Fibroblast of lung (primary cell): ENCODE measurements around the gene TNS3. TPM values are rescaled to one million over a fixed set of nuclear protein-coding genes. Genes with fewer than 3 reads are reported as not detected.

Source experiments
- DNase-seq, 2 donors: peaks; one replicate each; pipeline versions ENCODE4 v3.0.0 to v3.0.0-alpha.2; 2010; ENCODE audit warnings: low read depth in 2 of 2
- H2AFZ ChIP-seq: 2 replicates; pipeline ENCODE4 v1.5.1; 2012; ENCODE audit warnings: low read length, control low read depth, inconsistent platforms
- H3K27ac ChIP-seq: 2 replicates; pipeline ENCODE4 v1.5.1; 2011; ENCODE audit warnings: low read length, control low read depth; ENCODE audit not compliant: insufficient read depth
- H3K27me3 ChIP-seq: 2 replicates; pipeline ENCODE4 v1.5.1; 2011; ENCODE audit warnings: mild to moderate bottlenecking, low read length; ENCODE audit not compliant: control insufficient read depth, insufficient read depth
- H3K36me3 ChIP-seq: 2 replicates; pipeline ENCODE4 v1.5.1; 2011; ENCODE audit warnings: low read length; ENCODE audit not compliant: control insufficient read depth, insufficient read depth
- H3K4me1 ChIP-seq: 2 replicates; pipeline ENCODE4 v1.5.1; 2011; ENCODE audit warnings: low read length; ENCODE audit not compliant: control insufficient read depth, insufficient read depth; ENCODE audit errors: extremely low read depth
- H3K4me2 ChIP-seq: 2 replicates; pipeline ENCODE4 v1.5.1; 2011; ENCODE audit warnings: low read length, control low read depth; ENCODE audit not compliant: insufficient read depth; ENCODE audit errors: extremely low read depth
- H3K4me3 ChIP-seq, 4 experiments: fragments of 200-600 bp in 1 of 4; sonication (generic) in 1 of 4; replicated peaks in 1 of 4; 2 replicates each; pipeline ENCODE4 v1.5.1; 2011 to 2016; ENCODE audit warnings: low read length in 4 of 4, low read depth in 3 of 4, mild to moderate bottlenecking in 3 of 4, control low read depth in 2 of 4, inconsistent platforms in 1 of 4, mixed read lengths in 1 of 4; ENCODE audit not compliant: insufficient read depth in 1 of 4; ENCODE audit errors: control extremely low read depth in 1 of 4
- H3K79me2 ChIP-seq: 2 replicates; pipeline ENCODE4 v1.5.1; 2012; ENCODE audit warnings: mild to moderate bottlenecking, low read length, inconsistent platforms; ENCODE audit not compliant: control insufficient read depth, insufficient read depth
- H3K9ac ChIP-seq: 2 replicates; pipeline ENCODE4 v1.5.1; 2011; ENCODE audit warnings: mild to moderate bottlenecking, low read length, control low read depth; ENCODE audit not compliant: insufficient read depth
- H3K9me3 ChIP-seq: 2 replicates; pipeline ENCODE4 v1.5.1; 2012; ENCODE audit warnings: low read depth, low read length; ENCODE audit not compliant: control insufficient read depth, insufficient read depth
- H4K20me1 ChIP-seq: 2 replicates; pipeline ENCODE4 v1.5.1; 2011; ENCODE audit warnings: low read length; ENCODE audit not compliant: control insufficient read depth, insufficient read depth; ENCODE audit errors: extremely low read depth
- CTCF ChIP-seq, 2 donors: IDR thresholded peaks in 1 of 2; conservative IDR thresholded peaks in 1 of 2; 1 replicate in 1 of 2; 2 replicates in 1 of 2; pipeline ENCODE4 v1.5.1; 2011 to 2012; ENCODE audit warnings: low read length in 2 of 2, control low read depth in 1 of 2, inconsistent platforms in 1 of 2, low read depth in 1 of 2, mild to moderate bottlenecking in 1 of 2
- EZH2 ChIP-seq: IDR thresholded peaks from 2 replicates; pipeline ENCODE4 v1.5.1; 2012; ENCODE audit warnings: low read length, control low read depth, mild to moderate bottlenecking; ENCODE audit errors: missing control alignments
- polyA plus RNA-seq, 2 donors: library from polyadenylated mRNA; depleted of rRNA in 1 of 2; stranded (reverse) in 1 of 2; unstranded in 1 of 2; fragments of >200 nt; gene quantifications; 2 replicates each; pipeline ENCODE4 v1.2.1, GENCODE V29; 2011 to 2012; ENCODE audit warnings: missing spikeins in 1 of 2
- total RNA-seq: library from RNA; depleted of rRNA; stranded (reverse); fragments of >200 nt; gene quantifications from 2 replicates; pipeline ENCODE4 v1.2.1, GENCODE V29; 2014

The TNS3 gene
- total and polyA plus RNA-seq, 2 donors (not counting 1 experiment from before 2014, with no cell fraction given) = 74.4 to 88.8 TPM

GRCh38 chr7:47504551-47505311 lies 77.2 kb downstream of the TNS3 start:
- TF ChIP-seq EZH2 = no peak
- no peak for TF ChIP-seq CTCF (conservative IDR thresholded peaks at IDR 0.05 in 1 of 2, IDR thresholded peaks at IDR 0.05 in 1 of 2; ENCODE audit: low read depth in 1 of 2, low read length in 2 of 2)
- Histone ChIP-seq H3K9me3 (no peaks in the 10 kb centered on the region), H3K4me3 (no peak overlapping the region), H3K79me2 (peaks cover 6% of the 10 kb centered on the region), H2AFZ (no peak overlapping the region), H3K4me1 (peaks cover 16% of the 10 kb centered on the region), H3K27me3 (no peaks in the 10 kb centered on the region), H4K20me1 (no peaks in the 10 kb centered on the region), H3K4me2 (no peak overlapping the region), H3K9ac (no peak overlapping the region), H3K27ac (no peak overlapping the region), H3K36me3 (peaks cover 15% of the 10 kb centered on the region)
- no peak for DNase-seq

DNA sequence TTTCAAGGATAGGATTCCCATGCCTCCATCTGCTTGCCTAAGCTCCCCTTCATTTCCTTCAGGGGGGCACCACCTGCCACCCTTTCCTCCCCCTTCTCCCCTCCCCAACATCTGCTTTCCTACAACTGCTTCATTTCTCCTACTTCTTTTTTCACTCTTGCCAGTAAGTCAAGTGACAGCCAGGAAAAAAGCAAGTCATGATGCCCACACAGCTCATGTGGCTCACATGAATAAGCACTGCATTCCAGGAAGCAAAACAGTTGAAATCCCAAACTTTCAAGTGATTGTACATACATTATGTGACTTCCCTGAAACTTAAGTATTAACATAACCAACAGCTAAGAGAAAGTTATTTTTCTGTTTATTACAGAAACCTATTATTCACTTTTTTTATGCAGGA lies 78.6 kb downstream of the TNS3 start:
- Histone ChIP-seq H3K79me2 (peaks cover 8% of the 10 kb centered on the region), H2AFZ (no peak overlapping the region), H3K9me3 (no peaks in the 10 kb centered on the region), H3K4me1 (peaks cover 16% of the 10 kb centered on the region), H4K20me1 (no peaks in the 10 kb centered on the region), H3K27ac (no peak overlapping the region), H3K4me3 (no peak overlapping the region), H3K36me3 (peaks cover 13% of the 10 kb centered on the region), H3K27me3 (no peaks in the 10 kb centered on the region), H3K4me2 (no peak overlapping the region), H3K9ac (no peak overlapping the region)
- DNase-seq = peak; percentile 67 to 73
- TF ChIP-seq EZH2 (no peak), CTCF (conservative IDR thresholded peaks at IDR 0.05 in 1 of 2, IDR thresholded peaks at IDR 0.05 in 1 of 2; ENCODE audit: low read depth in 1 of 2, low read length in 2 of 2) (no peak)

- DNase-seq = no peak
Observed at GRCh38 chr7:47502240-47502877, 79.6 kb downstream of the TNS3 start.

More at GRCh38 chr7:47502240-47502877, 79.6 kb downstream of the TNS3 start:
- peaks cover 13% of the 10 kb centered on the region for H3K36me3 ChIP-seq
- no peak overlapping the region for H2AFZ ChIP-seq
- no peaks in the 10 kb centered on the region for H4K20me1 ChIP-seq
- no peak overlapping the region for H3K4me3 ChIP-seq
- no peak overlapping the region for H3K4me2 ChIP-seq
- H3K9me3 ChIP-seq = no peaks in the 10 kb centered on the region
- H3K27me3 ChIP-seq = no peaks in the 10 kb centered on the region
- peaks cover 9% of the 10 kb centered on the region for H3K79me2 ChIP-seq
- peaks cover 19% of the 10 kb centered on the region for H3K4me1 ChIP-seq
- H3K27ac ChIP-seq = peak overlapping the region; percentile 49
- TF ChIP-seq CTCF (conservative IDR thresholded peaks at IDR 0.05 in 1 of 2, IDR thresholded peaks at IDR 0.05 in 1 of 2; ENCODE audit: low read depth in 1 of 2, low read length in 2 of 2) = no peak
- TF ChIP-seq EZH2 = no peak
- H3K9ac ChIP-seq = no peak overlapping the region
